ENCODE measurements around the gene COBL. TPM values are rescaled to one million over a fixed set of nuclear protein-coding genes. Genes with fewer than 3 reads are reported as not detected.
A peak's percentile ranks its signal among the peaks of the same experiment; 100 is the strongest.
"Not testable (repeated sequence)": the region's sequence is repeated elsewhere in the genome, so short reads cannot be mapped to it uniquely, and the experiment has no call there.

The COBL gene
- total RNA-seq, 1 experiment from 2014 or later, result not detected

DNA sequence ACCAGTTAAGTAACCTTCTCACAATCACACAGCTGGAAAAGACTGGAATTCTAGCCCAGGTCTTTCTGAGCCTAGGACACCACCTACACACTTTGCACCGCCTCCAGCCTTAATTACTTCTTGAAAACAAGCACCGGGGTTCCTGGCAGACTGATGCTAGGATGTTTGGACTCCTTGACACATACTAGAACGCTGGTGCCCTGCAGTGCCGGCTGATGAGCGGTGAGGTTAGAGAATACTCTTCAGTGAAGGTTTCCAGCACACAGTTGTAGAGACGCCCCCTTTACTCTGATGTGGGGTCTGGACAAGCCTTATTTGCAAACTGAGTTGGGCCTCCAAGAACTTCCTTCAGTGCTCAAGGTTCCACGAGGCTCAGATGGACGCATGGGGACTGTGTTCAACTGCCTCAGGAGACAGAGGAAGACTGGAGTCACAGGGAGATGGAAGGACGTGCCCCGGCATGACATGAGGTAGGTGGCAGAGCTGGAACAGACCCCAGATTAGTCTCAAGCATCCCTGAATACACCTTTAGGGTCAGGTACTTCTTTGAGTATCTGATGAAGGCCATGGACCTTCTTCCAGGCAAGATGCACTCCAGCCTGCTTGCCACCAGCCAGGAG lies 89.6 kb downstream of the COBL start:
- no peak for DNase-seq (ENCODE audit: low spot score)
- in situ Hi-C loops (cut with HindIII; ENCODE audit: low sequenced_read_pairs), result no loop called here

DNA sequence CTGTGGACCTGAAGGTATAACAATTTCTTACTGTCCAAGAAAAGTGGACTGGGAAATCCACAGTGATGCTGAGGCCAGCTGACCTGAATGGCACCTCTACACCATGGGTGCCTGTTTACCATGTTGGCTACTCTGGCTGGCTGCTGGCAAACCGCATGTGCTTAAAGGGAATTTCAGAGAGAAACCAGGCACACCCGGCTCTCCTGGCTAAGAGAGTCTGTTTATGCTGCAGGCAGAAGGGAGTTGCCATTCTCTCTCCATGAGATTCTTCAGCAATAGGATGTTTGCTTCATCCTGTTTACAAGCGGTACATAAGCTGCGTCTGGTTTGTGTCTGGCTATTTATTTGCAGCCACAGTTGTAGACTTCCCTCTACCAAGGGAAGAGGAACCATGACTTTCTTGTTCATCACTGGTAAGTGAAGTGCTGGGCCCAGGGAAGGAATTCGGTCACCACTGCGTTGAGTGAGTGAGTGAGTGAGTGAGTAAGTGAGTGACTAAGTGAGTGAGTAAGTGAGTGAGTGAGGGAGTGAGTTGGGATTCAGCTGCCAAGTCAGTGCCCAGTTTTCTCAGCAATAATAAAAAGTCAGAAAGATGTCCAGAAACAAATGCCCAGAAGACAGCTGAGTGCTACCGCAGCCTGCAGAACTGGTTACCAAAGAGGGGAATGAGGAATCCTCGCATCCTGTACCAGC lies 90.4 kb downstream of the COBL start:
- peak; percentile 57 for DNase-seq (ENCODE audit: low spot score)
- in situ Hi-C loops (cut with HindIII; ENCODE audit: low sequenced_read_pairs), result no loop called here

DNA sequence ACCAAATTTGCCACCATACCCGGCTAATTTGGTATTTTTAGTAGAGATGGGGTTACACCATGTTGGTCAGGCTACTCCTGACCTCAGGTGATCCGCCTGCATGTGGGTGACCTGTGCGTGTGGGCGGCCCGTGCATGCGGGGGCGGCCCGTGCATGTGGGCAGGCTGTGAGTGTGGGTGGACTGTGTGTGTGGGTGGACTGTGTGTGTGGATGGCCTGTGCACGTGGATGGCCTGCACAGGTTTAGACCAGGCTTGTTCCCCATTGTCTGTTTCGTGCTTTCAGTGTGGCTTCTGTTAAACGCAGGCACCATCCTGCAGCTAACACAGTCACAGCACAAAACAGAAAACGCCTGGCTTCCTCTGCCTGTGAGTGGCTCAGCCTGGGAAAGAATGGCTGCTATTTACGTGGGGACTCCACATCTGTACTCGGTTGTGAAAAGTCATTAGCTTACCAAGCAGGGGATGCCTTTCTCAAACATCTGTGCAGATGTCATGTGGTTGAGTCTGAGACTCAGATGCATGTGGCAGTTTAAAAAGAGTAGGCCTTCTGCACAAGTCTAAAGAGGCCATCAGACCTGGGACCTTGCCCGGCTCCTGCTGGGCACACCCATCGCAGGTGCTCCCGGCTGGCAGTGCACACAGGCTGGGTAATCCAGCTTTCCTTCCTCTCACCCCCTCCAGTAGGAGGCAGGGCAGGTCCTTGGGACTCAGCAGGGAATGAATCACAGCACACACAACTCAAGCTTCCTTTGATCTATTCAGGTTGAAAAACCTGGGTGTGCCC lies 91.6 kb downstream of the COBL start:
- peak; percentile 55 for DNase-seq (ENCODE audit: low spot score)

DNA sequence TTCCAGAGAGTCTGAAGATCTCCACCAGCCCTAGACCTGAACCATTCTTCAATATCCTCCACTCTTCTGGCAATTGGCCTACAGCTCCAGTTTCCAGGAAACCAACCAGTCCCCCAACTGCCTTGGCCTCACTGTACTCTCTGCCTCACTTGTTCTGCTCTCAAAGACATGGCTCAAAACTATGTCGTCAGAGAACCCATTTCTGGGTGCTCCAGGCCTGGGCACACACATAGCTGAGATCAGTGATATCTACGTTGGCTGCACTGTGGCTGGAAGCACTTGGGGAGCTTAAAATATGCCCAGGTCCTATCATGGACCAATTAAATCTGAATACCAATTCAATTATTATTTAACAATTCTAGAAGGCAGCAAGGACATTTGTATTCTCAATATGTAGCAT lies 93.1 kb downstream of the COBL start:
- in situ Hi-C loops (cut with HindIII; ENCODE audit: low sequenced_read_pairs), result no loop called here
- peak; percentile 25 for DNase-seq (ENCODE audit: low spot score)

More for the DNA sequence above, 91.6 kb downstream of the COBL start:
- in situ Hi-C loops (cut with HindIII; ENCODE audit: low sequenced_read_pairs), result no loop called here

DNA sequence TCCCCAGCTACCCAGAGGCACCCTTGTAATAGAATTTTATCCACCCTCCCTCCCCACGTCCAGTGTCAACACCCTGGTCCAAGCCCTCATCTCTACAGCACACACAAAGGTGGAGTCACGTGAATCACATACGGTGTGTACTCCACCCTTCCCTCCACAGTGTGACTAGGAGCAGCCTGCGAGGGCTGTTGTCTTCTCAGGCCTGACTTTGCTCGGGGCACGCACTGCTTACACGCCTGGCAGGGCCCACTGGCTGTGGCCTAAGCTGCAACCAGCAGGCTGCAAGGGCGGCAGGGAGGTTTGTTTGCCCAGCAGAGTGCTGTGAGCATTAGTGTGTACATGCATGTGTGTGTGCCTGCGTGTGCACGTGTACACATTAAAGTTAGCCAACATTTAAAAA lies 93.7 kb downstream of the COBL start:
- in situ Hi-C loops (cut with HindIII; ENCODE audit: low sequenced_read_pairs), result no loop called here
- DNase-seq (ENCODE audit: low spot score), result peak; percentile 47

DNA sequence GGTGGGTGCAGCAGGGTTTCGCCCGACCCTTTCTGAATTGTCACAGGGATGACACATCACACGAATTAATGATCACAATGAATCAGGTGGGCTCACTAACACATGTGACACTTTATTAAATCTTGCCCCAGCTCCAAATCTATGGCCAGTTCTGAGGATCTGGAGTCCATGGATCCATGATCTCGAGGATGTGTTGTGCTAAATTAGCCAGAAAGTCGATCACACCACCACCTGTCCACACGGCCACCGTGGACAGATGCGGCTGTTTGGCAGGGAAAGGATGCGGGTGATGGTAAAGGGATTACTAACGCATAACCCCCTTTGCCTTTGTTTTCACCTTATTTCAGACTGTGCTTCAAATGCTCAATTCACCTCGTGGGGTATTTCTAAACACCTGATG lies 96.4 kb downstream of the COBL start:
- no peak for DNase-seq (ENCODE audit: low spot score)
- in situ Hi-C loops (cut with HindIII; ENCODE audit: low sequenced_read_pairs), result no loop called here

DNA sequence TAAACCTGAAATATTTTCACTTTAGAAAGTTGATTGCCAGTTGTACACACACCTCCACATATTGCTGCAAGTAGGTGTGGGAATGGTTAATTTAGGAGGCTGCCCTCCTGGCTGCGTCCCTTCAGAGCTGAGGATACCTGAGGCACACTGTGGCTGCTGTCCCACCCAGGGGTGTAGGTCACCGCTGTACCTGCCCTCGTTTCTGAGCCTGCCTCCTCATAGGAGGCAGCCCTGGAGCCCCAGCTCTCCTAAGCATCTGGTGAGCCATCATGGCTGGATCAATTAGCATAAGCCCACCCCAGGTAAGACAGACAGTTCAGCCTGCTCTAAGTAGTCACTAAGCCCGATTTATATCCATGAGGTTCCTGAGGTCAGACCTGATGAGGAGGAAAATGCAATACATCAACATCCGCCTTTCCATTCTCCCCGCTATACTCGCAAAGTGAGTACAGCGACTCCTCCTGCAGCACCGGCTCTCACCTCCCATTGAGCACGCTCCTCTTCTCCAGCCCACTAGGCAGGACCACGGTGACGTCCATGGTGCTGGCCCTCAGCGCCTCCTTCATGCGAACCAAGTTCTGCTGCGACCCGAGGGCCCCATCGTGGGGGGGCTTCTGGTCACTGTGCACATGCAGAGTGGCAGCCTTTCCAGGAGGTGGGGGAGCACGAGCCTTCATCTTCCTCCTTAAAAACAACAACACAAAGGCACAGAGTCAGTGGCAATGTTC lies 97.2 kb downstream of the COBL start:
- in situ Hi-C loops (cut with HindIII; ENCODE audit: low sequenced_read_pairs), result no loop called here

DNA sequence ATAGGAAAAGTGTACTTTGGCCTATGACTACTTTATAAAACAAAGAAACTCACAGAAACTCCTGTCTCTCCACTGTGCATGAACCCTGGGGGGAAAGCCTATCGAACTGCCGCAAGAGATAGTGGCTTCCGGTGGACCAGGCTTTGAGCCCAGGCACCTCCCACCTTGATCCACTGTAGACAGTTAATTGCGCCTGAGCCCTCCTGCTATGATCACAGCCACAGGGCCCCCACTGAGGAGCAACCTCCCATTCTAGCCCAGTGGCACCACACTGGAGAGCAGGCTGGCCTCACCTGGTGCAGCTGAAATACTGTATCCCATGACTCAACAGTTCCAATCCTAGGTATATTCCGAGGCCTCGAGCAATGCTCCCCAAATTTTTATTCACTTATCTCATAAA lies 98.8 kb downstream of the COBL start:
- DNase-seq (ENCODE audit: low spot score), result no peak
- in situ Hi-C loops (cut with HindIII; ENCODE audit: low sequenced_read_pairs), result no loop called here

More for the DNA sequence above, 97.2 kb downstream of the COBL start:
- DNase-seq (ENCODE audit: low spot score), result no peak

DNA sequence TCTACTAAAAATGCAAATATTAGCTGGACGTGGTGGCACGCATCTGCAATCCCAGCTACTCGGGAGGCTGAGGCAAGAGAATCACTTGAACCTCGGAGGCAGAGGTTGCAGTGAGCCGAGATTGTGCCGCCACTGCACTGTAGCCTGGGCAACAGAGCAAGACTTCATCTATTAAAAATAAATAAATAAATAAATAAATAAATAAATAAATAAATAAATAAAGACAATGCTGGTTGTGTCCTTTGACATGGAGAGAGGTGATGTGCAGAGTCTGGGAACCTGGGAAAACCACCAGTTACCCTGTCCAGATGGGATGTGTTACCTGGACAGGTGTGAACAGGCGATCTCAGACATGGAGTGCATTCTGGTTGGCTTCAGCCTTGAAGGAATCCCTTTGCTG lies 102.5 kb downstream of the COBL start:
- in situ Hi-C loops (cut with HindIII; ENCODE audit: low sequenced_read_pairs), result no loop called here
- DNase-seq (ENCODE audit: low spot score), result no peak

DNA sequence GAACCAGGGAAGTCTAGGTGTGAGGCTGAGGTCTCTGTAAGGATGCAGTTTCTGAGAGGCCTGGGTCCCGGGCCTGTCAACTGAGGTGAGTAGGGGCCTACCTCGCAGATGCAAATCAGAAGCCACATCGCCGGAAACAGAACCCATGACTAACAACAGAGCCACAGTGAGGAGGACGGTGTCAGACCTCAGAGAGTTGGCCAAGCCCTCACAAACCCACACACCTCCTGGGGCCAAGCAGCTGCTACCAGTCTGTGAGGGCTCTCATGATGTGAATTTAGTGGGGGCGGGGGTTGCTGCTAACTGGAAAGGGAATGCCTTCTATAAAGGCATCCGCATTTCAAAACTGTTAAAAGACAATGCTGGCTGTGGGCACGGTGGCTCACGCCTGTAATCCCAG lies 103.0 kb downstream of the COBL start:
- in situ Hi-C loops (cut with HindIII; ENCODE audit: low sequenced_read_pairs), result no loop called here
- peak; percentile 74 for DNase-seq (ENCODE audit: low spot score)

DNA sequence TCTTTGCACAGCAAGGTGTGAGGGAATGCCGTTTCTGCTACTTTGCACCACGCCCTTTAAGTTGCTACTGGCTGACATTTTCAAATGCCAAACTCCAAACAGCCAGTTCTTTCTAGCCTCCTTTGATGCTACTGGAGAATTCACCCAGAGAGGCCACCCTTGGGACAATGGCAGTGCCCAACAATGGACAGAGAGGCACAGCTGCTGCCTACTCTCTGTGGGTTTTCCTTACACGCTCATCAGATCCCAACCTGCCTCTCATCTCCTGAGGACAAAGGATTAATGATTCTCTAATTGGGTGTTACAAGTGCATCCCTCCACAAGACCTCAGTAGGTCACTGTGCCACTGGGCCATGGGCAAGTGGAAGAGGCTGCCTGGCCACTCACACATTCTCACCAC lies 105.8 kb downstream of the COBL start:
- in situ Hi-C loops (cut with HindIII; ENCODE audit: low sequenced_read_pairs), result no loop called here
- DNase-seq (ENCODE audit: low spot score), result no peak

DNA sequence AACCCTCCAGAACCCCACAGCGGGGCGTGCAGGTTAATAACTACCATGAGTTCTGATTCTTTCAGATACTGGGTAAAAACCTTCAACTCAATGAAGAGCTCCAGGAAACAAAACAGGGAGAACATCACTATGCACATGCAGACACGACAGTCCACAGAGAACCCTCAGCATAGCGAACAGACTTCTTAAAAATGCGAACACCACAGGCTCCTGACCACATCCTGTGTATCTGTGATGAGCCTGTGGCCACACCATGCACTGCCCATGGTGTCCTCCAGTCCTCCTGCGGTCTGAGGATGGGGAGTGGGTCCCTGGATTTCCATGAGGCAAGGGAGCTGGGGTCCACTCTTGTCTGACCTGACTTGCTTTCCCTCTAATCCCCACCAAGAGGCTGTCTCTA lies 107.2 kb downstream of the COBL start:
- DNase-seq (ENCODE audit: low spot score), result no peak
- in situ Hi-C loops (cut with HindIII; ENCODE audit: low sequenced_read_pairs), result no loop called here

DNA sequence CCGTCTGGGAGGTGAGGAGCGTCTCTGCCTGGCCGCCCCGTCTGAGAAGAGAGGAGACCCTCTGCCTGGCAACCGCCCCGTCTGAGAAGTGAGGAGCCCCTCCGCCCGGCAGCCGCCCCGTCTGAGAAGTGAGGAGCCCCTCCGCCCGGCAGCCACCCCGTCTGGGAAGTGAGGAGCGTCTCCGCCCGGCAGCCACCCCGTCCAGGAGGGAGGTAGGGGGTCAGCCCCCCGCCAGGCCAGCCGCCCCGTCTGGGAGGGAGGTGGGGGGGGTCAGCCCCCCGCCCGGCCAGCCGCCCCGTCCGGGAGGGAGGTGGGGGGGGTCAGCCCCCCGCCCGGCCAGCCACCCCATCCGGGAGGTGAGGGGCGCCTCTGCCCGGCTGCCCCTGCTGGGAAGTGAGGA lies 108.5 kb downstream of the COBL start:
- DNase-seq (ENCODE audit: low spot score); in situ Hi-C loops (cut with HindIII; ENCODE audit: low sequenced_read_pairs): not testable (repeated sequence)

DNA sequence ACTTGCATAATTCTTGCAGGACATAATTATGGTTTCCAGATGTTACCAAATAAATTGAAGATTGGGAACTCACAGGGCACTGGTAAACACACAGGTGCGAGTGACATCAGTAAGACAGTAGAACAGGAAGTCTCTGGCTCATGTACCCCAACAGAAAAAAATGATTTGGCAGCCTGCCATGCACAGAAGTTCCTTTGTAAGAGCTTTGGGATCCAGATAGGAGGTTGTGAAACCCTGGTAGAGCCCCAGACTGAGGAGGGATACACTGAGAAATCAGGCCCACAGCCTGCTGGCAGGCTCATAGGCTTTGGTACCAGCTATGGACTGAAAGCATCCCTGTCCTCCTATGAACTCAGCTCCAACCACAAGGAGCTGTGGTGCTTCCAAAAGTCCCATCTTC lies 118.0 kb downstream of the COBL start:
- in situ Hi-C loops (cut with HindIII; ENCODE audit: low sequenced_read_pairs), result no loop called here
- DNase-seq (ENCODE audit: low spot score), result no peak

DNA sequence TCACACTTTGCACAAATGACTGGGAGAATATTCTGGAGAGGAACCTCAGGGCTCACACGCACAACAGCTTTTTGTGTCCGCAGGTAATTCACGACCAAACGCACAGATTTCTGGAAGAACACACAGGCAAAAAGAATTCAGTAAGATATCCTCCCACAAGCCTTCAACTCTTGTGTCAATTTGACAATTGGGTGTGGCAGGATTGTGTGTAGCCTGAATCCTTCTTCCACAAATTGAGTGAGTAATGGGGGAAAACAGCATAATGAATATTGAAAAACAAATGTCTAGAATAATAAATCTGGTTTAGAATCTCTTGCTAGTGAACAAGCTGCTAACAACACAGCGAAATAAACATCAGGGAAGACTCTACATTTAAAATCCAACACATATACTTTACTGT lies 125.6 kb downstream of the COBL start:
- in situ Hi-C loops (cut with HindIII; ENCODE audit: low sequenced_read_pairs), result no loop called here

DNA sequence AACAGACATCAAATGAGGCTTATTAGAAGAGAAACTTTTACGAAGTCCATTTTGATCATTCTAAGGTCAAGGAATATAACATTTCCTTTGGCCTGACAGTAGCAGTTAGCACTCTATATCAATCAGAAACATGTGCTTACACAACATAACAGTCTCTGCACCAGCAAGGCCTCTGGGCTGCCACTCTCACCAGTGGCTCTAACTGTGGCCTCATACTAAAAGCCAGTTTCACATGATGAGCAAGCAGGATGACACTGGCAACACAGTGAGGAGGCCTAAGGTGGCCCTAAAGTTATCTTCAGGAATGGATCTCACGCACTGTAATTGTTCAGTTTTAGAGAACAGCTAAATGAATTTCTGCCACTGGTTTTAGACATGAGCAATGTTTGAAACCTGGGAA lies 126.8 kb downstream of the COBL start:
- in situ Hi-C loops (cut with HindIII; ENCODE audit: low sequenced_read_pairs), result no loop called here
- no peak for DNase-seq (ENCODE audit: low spot score)

More for the DNA sequence above, 125.6 kb downstream of the COBL start:
- no peak for DNase-seq (ENCODE audit: low spot score)

DNA sequence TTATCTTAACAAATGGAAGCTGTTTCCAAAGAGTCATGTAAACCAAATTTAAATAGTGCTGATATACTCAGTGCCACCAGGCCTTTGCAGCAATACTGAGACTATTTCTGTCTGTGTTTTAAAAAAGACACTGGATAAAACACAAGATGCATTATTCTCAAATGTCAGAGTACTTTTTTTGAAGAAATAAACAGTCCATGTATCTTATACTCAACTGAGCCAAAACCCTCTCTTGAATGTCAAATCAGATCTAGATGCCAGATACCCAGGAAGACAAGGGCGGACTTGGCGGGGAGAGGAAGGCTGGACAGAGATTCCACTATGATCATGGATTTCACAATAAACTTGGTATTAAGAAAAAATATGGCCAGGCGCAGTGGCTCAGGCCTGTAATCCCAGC lies 127.6 kb downstream of the COBL start:
- in situ Hi-C loops (cut with HindIII; ENCODE audit: low sequenced_read_pairs), result no loop called here
- peak; percentile 35 for DNase-seq (ENCODE audit: low spot score)

DNA sequence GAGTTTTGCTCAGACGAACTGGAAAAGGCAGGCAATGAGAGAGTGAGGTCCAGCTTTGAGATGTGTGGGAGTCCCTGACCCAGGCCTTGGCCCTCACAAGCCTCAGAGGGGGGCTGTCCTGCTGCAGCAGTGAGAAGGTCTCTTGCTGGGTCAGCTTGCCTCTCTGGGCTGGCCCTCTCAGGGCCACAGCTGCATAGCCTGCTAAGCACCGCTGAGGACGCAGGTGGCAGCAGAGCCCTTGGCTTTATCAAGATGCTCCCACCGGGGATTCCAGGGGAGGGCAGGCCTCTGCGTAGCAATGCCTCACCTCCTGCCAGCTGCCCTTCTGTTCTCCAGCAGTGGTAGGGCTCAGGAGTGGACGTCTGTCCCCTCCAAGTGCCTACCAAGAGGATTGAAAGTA lies 128.7 kb downstream of the COBL start:
- DNase-seq (ENCODE audit: low spot score), result peak; percentile 88

DNA sequence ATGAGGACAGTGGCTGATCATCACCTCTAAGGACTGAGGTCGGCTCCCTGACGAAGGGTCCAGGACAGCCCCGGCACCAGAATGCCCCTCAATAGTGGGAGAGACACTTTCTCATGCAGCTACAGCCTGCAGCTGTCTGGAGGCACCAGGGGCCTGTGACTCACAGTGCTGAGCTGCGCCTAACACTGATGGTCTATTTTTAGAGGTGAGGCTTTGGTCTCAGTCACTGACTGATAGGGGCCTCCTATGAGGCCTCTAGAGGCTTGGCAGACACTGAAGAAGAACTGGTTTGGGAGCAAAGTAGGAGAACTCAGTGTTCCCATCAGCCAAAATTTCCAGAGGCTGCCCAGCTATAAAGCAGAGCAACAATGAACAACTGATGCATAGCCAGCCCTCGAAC lies 130.1 kb downstream of the COBL start:
- in situ Hi-C loops (cut with HindIII; ENCODE audit: low sequenced_read_pairs), result no loop called here
- no peak for DNase-seq (ENCODE audit: low spot score)

More for the DNA sequence above, 128.7 kb downstream of the COBL start:
- in situ Hi-C loops (cut with HindIII; ENCODE audit: low sequenced_read_pairs), result no loop called here

Measured in G401 (cell line).